ENCODE measurements around the gene RHBDF1. TPM values are rescaled to one million over a fixed set of nuclear protein-coding genes. Genes with fewer than 3 reads are reported as not detected.

The RHBDF1 gene
- 23.3 and 28.7 TPM in 2 replicates for total RNA-seq

GRCh38 chr16:72561-73548, at the start of gene RHBDF1:
Gene RHBDF1 (minus strand): TSS chr16:72631. CDS start chr16:65015, 7,616 bp downstream.

GRCh38 chr16:77807-78443, 5.5 kb upstream of the RHBDF1 start, which contains the start of gene MPG:
Gene MPG (plus strand): TSS chr16:78225. CDS start chr16:78310, 85 bp downstream.

GRCh38 chr16:53346-54236, 18.8 kb downstream of the RHBDF1 start, which contains the start of the genes POLR3K and SNRNP25:
Gene POLR3K (minus strand): TSS chr16:53608. CDS start chr16:53586, 22 bp downstream.
Gene SNRNP25 (plus strand): TSS chr16:53828. CDS start chr16:54017, 189 bp downstream.

Other genes starting within 250 kb of the RHBDF1 start
- 13.7 and 14.9 TPM in 2 replicates for gene POLR3K, start 19.0 kb downstream of the RHBDF1 start, total RNA-seq
- 47.7 and 50.8 TPM in 2 replicates for gene SNRNP25, start 18.8 kb downstream of the RHBDF1 start, total RNA-seq
- gene MPG, start 5.6 kb upstream of the RHBDF1 start, total RNA-seq = 132 and 144 TPM in 2 replicates
- 18.8 and 20.7 TPM in 2 replicates for gene NPRL3, start 66.0 kb upstream of the RHBDF1 start, total RNA-seq
- gene HBZ, start 80.0 kb upstream of the RHBDF1 start, total RNA-seq = not detected in 2 replicates
- not detected in 2 replicates for gene HBM, start 93.3 kb upstream of the RHBDF1 start, total RNA-seq
- not detected in 2 replicates for gene HBA2, start 100.2 kb upstream of the RHBDF1 start, total RNA-seq
- gene HBA1, start 104.0 kb upstream of the RHBDF1 start, total RNA-seq = not detected in 2 replicates
- not detected in 2 replicates for gene HBQ1, start 107.8 kb upstream of the RHBDF1 start, total RNA-seq
- 30.8 and 35.3 TPM in 2 replicates for gene LUC7L, start 156.8 kb upstream of the RHBDF1 start, total RNA-seq
- gene FAM234A, start 162.2 kb upstream of the RHBDF1 start, total RNA-seq = 53.7 and 82.6 TPM in 2 replicates
- gene RGS11, start 203.3 kb upstream of the RHBDF1 start, total RNA-seq = 0.25 and 1.1 TPM in 2 replicates
- 0.20 and 2.0 TPM in 2 replicates for gene ARHGDIG, start 208.0 kb upstream of the RHBDF1 start, total RNA-seq
- gene PDIA2, start 210.5 kb upstream of the RHBDF1 start, total RNA-seq = 0.07 TPM in 1 of 2 replicates, not detected in the other

Measured in mammary microvascular endothelial cell (primary cell).